GM12864 (cell line): ENCODE measurements around the gene ADAM29.
"Not testable (repeated sequence)": the region's sequence is repeated elsewhere in the genome, so short reads cannot be mapped to it uniquely, and the experiment has no call there.

Experiments
- DNase-seq: peaks from one replicate; pipeline ENCODE4 v3.0.0-alpha.2; 2011; ENCODE audit warnings: low read depth
- H3K4me3 ChIP-seq: 2 replicates; pipeline ENCODE4 v1.5.1; 2011; ENCODE audit warnings: mild to moderate bottlenecking, low read depth, low read length, control low read depth
- CTCF ChIP-seq: IDR thresholded peaks from 2 replicates; pipeline ENCODE4 v1.5.1; 2011; ENCODE audit warnings: low read depth, mild to moderate bottlenecking, moderate library complexity, low read length, control low read depth, inconsistent platforms; ENCODE audit errors: missing control alignments

ADAM29 gene

GRCh38 chr4:174940002-174940401, 21.8 kb downstream of the ADAM29 start:
- no peak for TF ChIP-seq CTCF
- no peak for DNase-seq
- H3K4me3 ChIP-seq = no peak overlapping the region

GRCh38 chr4:174946246-174946645, 28.1 kb downstream of the ADAM29 start:
- no peak for DNase-seq

GRCh38 chr4:174948826-174949225, 30.7 kb downstream of the ADAM29 start:
- no peak for DNase-seq
- no peak for TF ChIP-seq CTCF
- no peak overlapping the region for H3K4me3 ChIP-seq

More at GRCh38 chr4:174946246-174946645, 28.1 kb downstream of the ADAM29 start:
- TF ChIP-seq CTCF = no peak
- no peak overlapping the region for H3K4me3 ChIP-seq

GRCh38 chr4:174972911-174973310, 54.8 kb downstream of the ADAM29 start:
- no peak for DNase-seq
- no peak overlapping the region for H3K4me3 ChIP-seq

GRCh38 chr4:174973336-174973735, 55.2 kb downstream of the ADAM29 start:
- DNase-seq = no peak
- TF ChIP-seq CTCF = no peak
- H3K4me3 ChIP-seq = no peak overlapping the region

More at GRCh38 chr4:174972911-174973310, 54.8 kb downstream of the ADAM29 start:
- no peak for TF ChIP-seq CTCF

GRCh38 chr4:174983128-174983750, 65.1 kb downstream of the ADAM29 start:
- DNase-seq = no peak
- H3K4me3 ChIP-seq = no peak overlapping the region
- no peak for TF ChIP-seq CTCF

GRCh38 chr4:174983870-174984269, 65.7 kb downstream of the ADAM29 start:
- not testable (repeated sequence) for H3K4me3 ChIP-seq, DNase-seq

- no peak for TF ChIP-seq CTCF
Observed at GRCh38 chr4:174989791-174990190, 71.6 kb downstream of the ADAM29 start.

More at GRCh38 chr4:174989791-174990190, 71.6 kb downstream of the ADAM29 start:
- no peak for DNase-seq
- H3K4me3 ChIP-seq = no peak overlapping the region
